H1 (cell line): ENCODE measurements around the gene MIF4GD. TPM values are rescaled to one million over a fixed set of nuclear protein-coding genes. Genes with fewer than 3 reads are reported as not detected.

ENCODE experiments used
- CTCF ChIA-PET: fragments of 300-600 bp; sonication (Branson Sonifier 250); formaldehyde crosslinking; loops from one replicate; lab custom pipeline; 2021; ENCODE audit not compliant: partially characterized antibody; lab: Charles Lee
- POLR2A ChIA-PET: fragments of 300-600 bp; sonication (Branson Sonifier 250); formaldehyde crosslinking; loops from one replicate; lab custom pipeline; 2021; ENCODE audit warnings: inconsistent platforms; ENCODE audit not compliant: partially characterized antibody; lab: Charles Lee
- DNase-seq, 2 experiments: peaks; one replicate each; pipeline versions ENCODE4 v3.0.0 to v3.0.0-alpha.2; 2010 to 2022; ENCODE audit warnings: low spot score in 2 of 2, low read depth in 1 of 2, mixed read lengths in 1 of 2
- FAIRE-seq: peaks from 2 replicates; lab custom pipeline; 2011; peaks lifted over from hg19 to GRCh38; lab: Jason Lieb, UNC
- H2AFZ ChIP-seq: 2 replicates; pipeline ENCODE4 v1.8.1; 2012; ENCODE audit warnings: low read length, inconsistent platforms
- H2AK5ac ChIP-seq: 2 replicates; pipeline ENCODE4 v1.6.1; 2013; ENCODE audit warnings: low read depth, low read length
- H2BK120ac ChIP-seq: replicated peaks from 2 replicates; pipeline ENCODE3; 2013; ENCODE audit warnings: low read depth, low read length, inconsistent platforms
- H2BK12ac ChIP-seq: 2 replicates; pipeline ENCODE4 v1.6.1; 2013; ENCODE audit warnings: low read depth, low read length
- H2BK15ac ChIP-seq: 2 replicates; pipeline ENCODE4 v1.6.1; 2013; ENCODE audit warnings: low read length
- H2BK20ac ChIP-seq: 2 replicates; pipeline ENCODE4 v1.6.1; 2013; ENCODE audit warnings: low read length
- H2BK5ac ChIP-seq: 2 replicates; pipeline ENCODE4 v1.6.1; 2013; ENCODE audit warnings: low read depth, low read length
- H3K14ac ChIP-seq: 2 replicates; pipeline ENCODE4 v1.6.1; 2013; ENCODE audit warnings: inconsistent platforms; ENCODE audit not compliant: insufficient read length
- H3K18ac ChIP-seq: 2 replicates; pipeline ENCODE4 v1.6.1; 2013; ENCODE audit warnings: low read length; ENCODE audit errors: extremely low read depth
- H3K23ac ChIP-seq: 2 replicates; pipeline ENCODE4 v1.6.1; 2013; ENCODE audit warnings: inconsistent platforms; ENCODE audit not compliant: insufficient read length
- H3K23me2 ChIP-seq: 2 replicates; pipeline ENCODE4 v1.6.1; 2013; ENCODE audit warnings: low read depth, low read length
- H3K27ac ChIP-seq: 2 replicates; pipeline ENCODE4 v1.6.1; 2011; ENCODE audit warnings: low read depth, low read length, inconsistent platforms
- H3K27me3 ChIP-seq, 4 experiments: replicated peaks in 1 of 4; 1 replicate in 1 of 4; 2 replicates in 3 of 4; pipeline versions ENCODE4 v1.6.1 to v1.8.1; 2011 to 2013; ENCODE audit warnings: low read length in 3 of 4, mild to moderate bottlenecking in 3 of 4, inconsistent platforms in 2 of 4, mixed read lengths in 2 of 4, moderate library complexity in 1 of 4; ENCODE audit not compliant: control insufficient read depth in 3 of 4, insufficient read depth in 3 of 4; ENCODE audit errors: extremely low read depth in 1 of 4
- H3K36me3 ChIP-seq, 4 experiments: 2 replicates each; pipeline versions ENCODE4 v1.6.1 to v1.8.1; 2011 to 2013; ENCODE audit warnings: mild to moderate bottlenecking in 4 of 4, low read length in 3 of 4, moderate library complexity in 2 of 4, control low read depth in 1 of 4, inconsistent platforms in 1 of 4; ENCODE audit not compliant: insufficient read depth in 4 of 4, control insufficient read depth in 2 of 4
- H3K4ac ChIP-seq: replicated peaks from 2 replicates; pipeline ENCODE3; 2013; ENCODE audit warnings: low read length, low read depth, mixed read lengths, inconsistent platforms; ENCODE audit not compliant: insufficient read length
- H3K4me1 ChIP-seq, 4 experiments: replicated peaks in 1 of 4; 1 replicate in 1 of 4; 2 replicates in 3 of 4; pipeline versions ENCODE4 v1.6.1 to v1.8.1; 2011 to 2013; ENCODE audit warnings: low read length in 3 of 4, inconsistent platforms in 2 of 4, mixed read lengths in 1 of 4; ENCODE audit not compliant: insufficient read depth in 4 of 4, control insufficient read depth in 3 of 4
- H3K4me2 ChIP-seq, 2 experiments: 2 replicates each; pipeline versions ENCODE4 v1.6.1 to v1.8.1; 2011 to 2013; ENCODE audit warnings: low read depth in 2 of 2, low read length in 2 of 2, control low read depth in 1 of 2, inconsistent platforms in 1 of 2, mild to moderate bottlenecking in 1 of 2; ENCODE audit not compliant: insufficient read depth in 1 of 2
- H3K4me3 ChIP-seq, 4 experiments: fragments of 200-600, 300-600 bp in 1 of 4; sonication (generic), shearing (Covaris generic), sonication (Bioruptor Twin) in 1 of 4; 2 replicates each; pipeline versions ENCODE4 v1.5.1 to v1.8.1; 2011 to 2016; ENCODE audit warnings: low read length in 4 of 4, low read depth in 3 of 4, control low read depth in 2 of 4, inconsistent platforms in 2 of 4, mild to moderate bottlenecking in 2 of 4, mixed read lengths in 1 of 4, moderate library complexity in 1 of 4; ENCODE audit not compliant: insufficient read depth in 2 of 4; ENCODE audit errors: extremely low read depth in 1 of 4
- H3K56ac ChIP-seq: replicated peaks from 2 replicates; pipeline ENCODE3; 2013; ENCODE audit warnings: low read depth, mild to moderate bottlenecking, mixed read lengths, low read length, inconsistent platforms; ENCODE audit not compliant: insufficient read length
- H3K79me1 ChIP-seq: 2 replicates; pipeline ENCODE4 v1.6.1; 2013; ENCODE audit warnings: low read depth, low read length, control low read depth
- H3K79me2 ChIP-seq, 2 experiments: 2 replicates each; pipeline versions ENCODE4 v1.6.1 to v1.8.1; 2012 to 2013; ENCODE audit warnings: low read length in 2 of 2, mild to moderate bottlenecking in 2 of 2, inconsistent platforms in 1 of 2; ENCODE audit not compliant: insufficient read depth in 2 of 2, control insufficient read depth in 1 of 2
- H3K9ac ChIP-seq, 4 experiments: replicated peaks in 1 of 4; 1 replicate in 1 of 4; 2 replicates in 3 of 4; pipeline versions ENCODE4 v1.6.1 to v1.8.1; 2011 to 2013; ENCODE audit warnings: low read depth in 3 of 4, low read length in 3 of 4, control low read depth in 2 of 4, mild to moderate bottlenecking in 2 of 4, moderate library complexity in 2 of 4, inconsistent platforms in 1 of 4; ENCODE audit errors: extremely low read depth in 1 of 4
- H3K9me3 ChIP-seq, 2 experiments: 2 replicates each; pipeline versions ENCODE4 v1.6.1 to v1.8.1; 2012 to 2013; ENCODE audit warnings: mild to moderate bottlenecking in 2 of 2, moderate library complexity in 2 of 2, control low read depth in 1 of 2, inconsistent platforms in 1 of 2, low read depth in 1 of 2, low read length in 1 of 2, mixed read lengths in 1 of 2; ENCODE audit not compliant: insufficient read depth in 2 of 2
- H4K20me1 ChIP-seq, 2 experiments: replicated peaks in 1 of 2; 2 replicates each; pipeline versions ENCODE3 to v1.8.1; 2011 to 2013; ENCODE audit warnings: inconsistent platforms in 2 of 2, low read length in 2 of 2, mild to moderate bottlenecking in 1 of 2; ENCODE audit not compliant: insufficient read depth in 2 of 2, control insufficient read depth in 1 of 2
- H4K5ac ChIP-seq: 2 replicates; pipeline ENCODE4 v1.6.1; 2013; ENCODE audit warnings: low read length, low read depth, mixed read lengths, inconsistent platforms; ENCODE audit not compliant: insufficient read length
- H4K8ac ChIP-seq: 2 replicates; pipeline ENCODE4 v1.8.0; 2013; ENCODE audit warnings: mild to moderate bottlenecking, moderate library complexity, low read length, inconsistent platforms; ENCODE audit not compliant: insufficient read depth; ENCODE audit errors: extremely low read depth
- H4K91ac ChIP-seq: replicated peaks from 2 replicates; pipeline ENCODE3; 2013; ENCODE audit warnings: low read length, mixed read lengths, inconsistent platforms; ENCODE audit not compliant: insufficient read length
- CREB1 ChIP-seq: IDR thresholded peaks from 2 replicates; pipeline ENCODE4 v1.6.1; 2012; ENCODE audit warnings: inconsistent platforms
- POU5F1 ChIP-seq: IDR thresholded peaks from 2 replicates; pipeline ENCODE4 v1.6.1; 2011; ENCODE audit warnings: low read depth, mild to moderate bottlenecking, low read length, moderate library complexity
- WGBS, 2 experiments: shearing (Covaris generic) in 1 of 2; methylation state at CpG; one replicate each; pipeline versions ENCODE4 v1.1.6 to v1.1.7; 2013 to 2015; ENCODE audit warnings: low lambda C conversion rate in 2 of 2, mixed read lengths in 2 of 2, inconsistent platforms in 1 of 2, low coverage in 1 of 2, missing lambda C conversion rate in 1 of 2; ENCODE audit not compliant: insufficient replicate concordance in 2 of 2, insufficient coverage in 1 of 2, insufficient read length in 1 of 2; ENCODE audit errors: extremely low coverage in 1 of 2, missing lambda C conversion rate in 1 of 2; 5-methylcytosine and 5-hydroxymethylcytosine counted together
- polyA plus RNA-seq, 7 experiments: library from polyadenylated mRNA; depleted of rRNA in 3 of 7; stranded (reverse) in 5 of 7; unstranded in 2 of 7; fragments of >200 nt in 5 of 7; fragments of 200-250 nt in 2 of 7; gene quantifications; 1 replicate in 5 of 7; 2 replicates in 1 of 7; 4 replicates in 1 of 7; pipeline versions ENCODE4 v1.2.1 to v1.2.3, GENCODE V29; 2011 to 2013; ENCODE audit warnings: missing spikeins in 2 of 7, mixed read lengths in 2 of 7
- total RNA-seq: library from RNA; stranded (reverse); fragmentation: NEBNext Ultra II Directional; extraction: Animal tissue kit (Norgen Biotek cat#: 25700); gene quantifications from 2 replicates; pipeline ENCODE4 v1.2.1, GENCODE V29; 2021

MIF4GD gene
- total and polyA plus RNA-seq, 2 of the 8 experiments (the other 6 are each of a cell fraction or from before 2014, with no cell fraction given), result 16.1 to 51.1 TPM

GRCh38 chr17:75307957-75308731 is 37.1 kb upstream of the MIF4GD start:
- no peak overlapping the region for H3K4me3 ChIP-seq
- 89% methylated on average over 13 of the region's 13 CpGs; no CpG with 5 or more reads in 1 of the 2 experiments for WGBS, 2 experiments
- no peak overlapping the region for H3K56ac ChIP-seq
- H3K14ac ChIP-seq, result no peak overlapping the region
- H3K4ac ChIP-seq, result no peak overlapping the region
- no peak overlapping the region for H3K23ac ChIP-seq
- no peak overlapping the region for H4K91ac ChIP-seq
- H4K8ac ChIP-seq, result no peak overlapping the region
- no peaks in the 10 kb centered on the region for H3K9me3 ChIP-seq
- no peak overlapping the region for H2BK20ac ChIP-seq
- no peaks in the 10 kb centered on the region for H3K27me3 ChIP-seq
- H3K4me1 ChIP-seq, result peaks cover 0 to 4% (median 2%) of the 10 kb centered on the region in 4 experiments; a peak in 1 of 7 replicates
- no peak overlapping the region for H2BK5ac ChIP-seq
- no peak overlapping the region for H2AFZ ChIP-seq
- H3K79me2 ChIP-seq, result no peaks in the 10 kb centered on the region
- no peak overlapping the region for H3K4me2 ChIP-seq
- no peak overlapping the region for H2BK120ac ChIP-seq
- H3K36me3 ChIP-seq, result no peaks in the 10 kb centered on the region; a peak in 2 of 8 replicates
- H3K27ac ChIP-seq, result no peak overlapping the region
- DNase-seq (no peak), FAIRE-seq (no peak)
- H2BK15ac ChIP-seq, result no peak overlapping the region
- no peak overlapping the region for H2BK12ac ChIP-seq
- no peak overlapping the region for H4K5ac ChIP-seq
- no peaks in the 10 kb centered on the region for H3K79me1 ChIP-seq
- H3K23me2 ChIP-seq, result no peaks in the 10 kb centered on the region; the same call in 1 of the 2 replicates
- POLR2A ChIA-PET, result interaction anchor here (0.5 to 2.3 kb wide), 5 partner anchors 10 to 153 kb away, joined by 3 to 8 read pairs (median 3); no protein-coding TSS in a partner anchor
- TF ChIP-seq CREB1, result no peak
- no peak for TF ChIP-seq POU5F1
- H4K20me1 ChIP-seq, result no peaks in the 10 kb centered on the region
- H3K9ac ChIP-seq, result no peak overlapping the region
- CTCF ChIA-PET, result interaction anchor here (0.9 to 3.8 kb wide), 5 partner anchors 14 to 149 kb away, joined by 3 to 17 read pairs (median 5); no protein-coding TSS in a partner anchor
- H2AK5ac ChIP-seq, result no peak overlapping the region
- H3K18ac ChIP-seq, result no peak overlapping the region
